HG03135 (cell line): ENCODE data around the gene KANK2.
"Not testable (repeated sequence)": the region's sequence is repeated elsewhere in the genome, so short reads cannot be mapped to it uniquely, and the experiment has no call there.

Source experiments
- ATAC-seq: cut with Tn5 transposase; IDR thresholded peaks from one replicate; pipeline ENCODE4 v1.9.1; 2021; ENCODE audit warnings: mild to moderate bottlenecking, moderate library complexity; ENCODE audit not compliant: unreplicated experiment

Gene KANK2

GRCh38 chr19:11175920-11176319 lies 21.4 kb downstream of the KANK2 start:
- ATAC-seq, result no peak

GRCh38 chr19:11174336-11174735 lies 23.0 kb downstream of the KANK2 start:
- no peak for ATAC-seq

- no peak for ATAC-seq
These were observed 23.7 kb downstream of the KANK2 start for GRCh38 chr19:11173516-11174155.

- no peak for ATAC-seq
These were observed 24.8 kb downstream of the KANK2 start for GRCh38 chr19:11172576-11172975.

- no peak for ATAC-seq
These were observed 26.2 kb downstream of the KANK2 start for GRCh38 chr19:11171144-11171543.

GRCh38 chr19:11169896-11170678 lies 27.3 kb downstream of the KANK2 start:
- no peak for ATAC-seq

- no peak for ATAC-seq
These were observed 28.8 kb downstream of the KANK2 start for GRCh38 chr19:11168568-11168967.

GRCh38 chr19:11166281-11167142 lies 30.8 kb downstream of the KANK2 start:
- no peak for ATAC-seq

GRCh38 chr19:11165486-11166030 lies 31.8 kb downstream of the KANK2 start:
- no peak for ATAC-seq

- no peak for ATAC-seq
These were observed 32.4 kb downstream of the KANK2 start for GRCh38 chr19:11164879-11165406.

GRCh38 chr19:11164296-11164695 lies 33.0 kb downstream of the KANK2 start:
- no peak for ATAC-seq

GRCh38 chr19:11160440-11160768 lies 36.9 kb downstream of the KANK2 start:
- not testable (repeated sequence) for ATAC-seq

GRCh38 chr19:11159598-11160439 lies 37.5 kb downstream of the KANK2 start:
- ATAC-seq, result no peak

- peak; percentile 93 for ATAC-seq
These were observed 41.8 kb downstream of the KANK2 start, which contains the start of gene SPC24 for GRCh38 chr19:11155373-11156120. SPC24 (minus strand) TSS chr19:11155782; CDS start chr19:11155776, 6 bp downstream.

- ATAC-seq, result no peak
These were observed 42.7 kb downstream of the KANK2 start for GRCh38 chr19:11154683-11155047.

GRCh38 chr19:11152318-11153062 lies 44.9 kb downstream of the KANK2 start:
- ATAC-seq, result no peak

GRCh38 chr19:11151181-11151580 lies 46.2 kb downstream of the KANK2 start:
- ATAC-seq, result no peak

- no peak for ATAC-seq
These were observed 49.3 kb downstream of the KANK2 start for GRCh38 chr19:11148001-11148400.

GRCh38 chr19:11145536-11145924 lies 51.8 kb downstream of the KANK2 start:
- ATAC-seq, result no peak
